Endothelial cell (in vitro differentiated cells): ENCODE data around the gene DLEC1. TPM values are rescaled to one million over a fixed set of nuclear protein-coding genes. Genes with fewer than 3 reads are reported as not detected.
A peak's percentile ranks its signal among the peaks of the same experiment; 100 is the strongest.
"Not testable (repeated sequence)": the region's sequence is repeated elsewhere in the genome, so short reads cannot be mapped to it uniquely, and the experiment has no call there.

Experiments
- DNase-seq: peaks from one replicate; pipeline ENCODE4 v3.0.0; 2021; ENCODE audit warnings: low spot score
- H3K27ac Mint-ChIP-seq: one replicate; pipeline ENCODE4 v1.8.0; 2021; ENCODE audit warnings: mixed read lengths, inconsistent platforms; ENCODE audit not compliant: unreplicated experiment
- H3K27me3 Mint-ChIP-seq: one replicate; pipeline ENCODE4 v1.8.0; 2021; ENCODE audit warnings: mild to moderate bottlenecking, moderate library complexity, mixed read lengths, inconsistent platforms; ENCODE audit not compliant: unreplicated experiment
- H3K36me3 Mint-ChIP-seq: one replicate; pipeline ENCODE4 v1.8.0; 2021; ENCODE audit warnings: mild to moderate bottlenecking, low read depth, mixed read lengths, inconsistent platforms; ENCODE audit not compliant: unreplicated experiment
- H3K4me1 Mint-ChIP-seq: one replicate; pipeline ENCODE4 v1.8.0; 2021; ENCODE audit warnings: mild to moderate bottlenecking, mixed read lengths, inconsistent platforms; ENCODE audit not compliant: unreplicated experiment
- H3K4me3 Mint-ChIP-seq: one replicate; pipeline ENCODE4 v1.8.0; 2021; ENCODE audit warnings: mild to moderate bottlenecking, mixed read lengths, inconsistent platforms; ENCODE audit not compliant: unreplicated experiment
- H3K9me3 Mint-ChIP-seq: one replicate; pipeline ENCODE4 v1.8.0; 2021; ENCODE audit warnings: mixed read lengths, inconsistent platforms; ENCODE audit not compliant: unreplicated experiment
- total RNA-seq: library from RNA; stranded (reverse); fragmentation: NEBNext Ultra II Directional; extraction: Animal tissue kit (Norgen Biotek cat#: 25700); gene quantifications from one replicate; pipeline ENCODE4 v1.2.1, GENCODE V29; 2021; ENCODE audit not compliant: unreplicated experiment
- TF ChIP-seq, protein P1 (sequence below): fragments of 200-600 bp; sonication (generic); IDR thresholded peaks from one replicate; pipeline ENCODE4 v1.5.0; 2021; ENCODE audit warnings: antibody characterized with exemption; ENCODE audit not compliant: unreplicated experiment

The DLEC1 gene
- total RNA-seq, 1 donor from 2014 or later, result 0.62 TPM

DNA sequence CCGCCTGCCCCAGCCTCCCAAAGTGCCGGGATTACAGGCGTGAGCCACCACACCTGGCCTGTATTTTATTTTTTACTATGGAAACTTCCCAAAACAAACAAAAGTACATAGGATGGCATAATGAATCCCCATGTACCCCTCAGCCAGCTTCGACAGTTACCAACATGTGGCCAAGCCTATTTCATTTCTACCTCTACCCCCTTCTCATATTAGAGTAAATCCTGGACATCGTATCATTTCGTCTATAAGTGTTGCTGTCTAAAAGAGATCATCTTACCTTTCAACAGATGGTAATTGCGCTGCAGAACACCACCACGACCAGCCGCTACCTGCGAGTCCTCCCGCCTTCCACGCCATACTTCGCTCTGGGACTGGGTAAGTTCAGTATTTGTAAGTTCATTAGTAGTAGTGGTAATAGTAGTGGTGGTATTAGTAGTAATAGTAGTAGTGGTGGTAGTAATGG is 44.9 kb downstream of the DLEC1 start:
- H3K9me3 Mint-ChIP-seq, result peaks cover 21% of the 10 kb centered on the region
- DNase-seq, result no peak
- peaks cover 21% of the 10 kb centered on the region for H3K36me3 Mint-ChIP-seq
- TF ChIP-seq, protein P1, sequence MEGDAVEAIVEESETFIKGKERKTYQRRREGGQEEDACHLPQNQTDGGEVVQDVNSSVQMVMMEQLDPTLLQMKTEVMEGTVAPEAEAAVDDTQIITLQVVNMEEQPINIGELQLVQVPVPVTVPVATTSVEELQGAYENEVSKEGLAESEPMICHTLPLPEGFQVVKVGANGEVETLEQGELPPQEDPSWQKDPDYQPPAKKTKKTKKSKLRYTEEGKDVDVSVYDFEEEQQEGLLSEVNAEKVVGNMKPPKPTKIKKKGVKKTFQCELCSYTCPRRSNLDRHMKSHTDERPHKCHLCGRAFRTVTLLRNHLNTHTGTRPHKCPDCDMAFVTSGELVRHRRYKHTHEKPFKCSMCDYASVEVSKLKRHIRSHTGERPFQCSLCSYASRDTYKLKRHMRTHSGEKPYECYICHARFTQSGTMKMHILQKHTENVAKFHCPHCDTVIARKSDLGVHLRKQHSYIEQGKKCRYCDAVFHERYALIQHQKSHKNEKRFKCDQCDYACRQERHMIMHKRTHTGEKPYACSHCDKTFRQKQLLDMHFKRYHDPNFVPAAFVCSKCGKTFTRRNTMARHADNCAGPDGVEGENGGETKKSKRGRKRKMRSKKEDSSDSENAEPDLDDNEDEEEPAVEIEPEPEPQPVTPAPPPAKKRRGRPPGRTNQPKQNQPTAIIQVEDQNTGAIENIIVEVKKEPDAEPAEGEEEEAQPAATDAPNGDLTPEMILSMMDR, result no peak
- peak overlapping the region; percentile 2 for H3K27ac Mint-ChIP-seq
- peaks cover 22% of the 10 kb centered on the region for H3K27me3 Mint-ChIP-seq
- peaks cover 5% of the 10 kb centered on the region for H3K4me1 Mint-ChIP-seq
- peak overlapping the region; percentile 14 for H3K4me3 Mint-ChIP-seq

DNA sequence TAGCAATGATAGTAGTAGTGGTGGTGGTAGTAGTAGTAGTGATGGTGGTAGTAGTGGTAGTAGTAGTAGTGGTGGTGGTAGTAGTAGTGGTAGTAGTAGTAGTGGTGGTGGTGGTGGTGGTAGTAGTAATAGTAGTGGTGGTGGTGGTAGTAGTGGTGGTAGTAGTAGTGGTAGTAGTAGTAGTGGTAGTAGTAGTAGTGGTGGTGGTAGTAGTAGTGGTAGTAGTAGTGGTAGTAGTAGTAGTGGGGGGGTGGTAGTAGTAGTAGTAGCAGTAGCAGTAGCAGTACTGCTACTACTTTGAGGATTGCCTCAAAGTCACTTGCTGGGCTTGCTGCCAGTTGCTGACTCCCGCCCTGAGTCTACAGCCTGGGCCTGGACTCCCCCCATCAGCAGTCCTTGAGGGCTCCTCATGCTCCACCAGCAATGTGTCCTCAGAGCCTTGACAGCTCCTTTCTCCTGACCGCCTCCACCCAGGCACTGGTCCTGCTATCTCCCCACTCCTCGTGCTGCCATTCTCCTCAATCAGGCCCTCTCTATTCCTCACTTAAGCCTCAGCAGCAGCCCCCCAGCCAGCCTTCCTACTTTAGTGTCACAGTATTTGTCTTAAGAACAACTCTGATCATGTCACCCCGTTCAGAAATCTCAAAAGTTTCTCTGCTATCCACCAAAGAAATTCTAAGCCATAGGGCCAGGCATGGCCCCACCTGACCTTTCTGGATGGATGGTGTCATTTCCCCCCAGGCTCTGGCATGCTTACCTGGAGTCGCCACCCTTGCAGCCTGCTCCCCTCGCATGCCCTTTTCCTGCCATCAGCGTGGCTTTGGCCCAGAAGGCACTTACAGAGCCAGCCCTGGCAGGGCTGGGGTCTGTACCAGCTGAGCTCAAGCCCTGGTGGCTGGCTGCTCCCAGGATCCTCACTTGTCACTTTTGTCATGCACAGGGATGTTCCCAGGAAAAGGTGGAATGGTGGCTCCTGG is 45.6 kb downstream of the DLEC1 start:
- Mint-ChIP-seq H3K4me1 (peaks cover 5% of the 10 kb centered on the region), H3K9me3 (peaks cover 21% of the 10 kb centered on the region), H3K27me3 (peaks cover 24% of the 10 kb centered on the region), H3K36me3 (peaks cover 21% of the 10 kb centered on the region), H3K4me3 (peak overlapping the region; percentile 49), H3K27ac (peak overlapping the region; percentile 73)
- TF ChIP-seq, protein P1, result no peak
- peak; percentile 21 for DNase-seq

DNA sequence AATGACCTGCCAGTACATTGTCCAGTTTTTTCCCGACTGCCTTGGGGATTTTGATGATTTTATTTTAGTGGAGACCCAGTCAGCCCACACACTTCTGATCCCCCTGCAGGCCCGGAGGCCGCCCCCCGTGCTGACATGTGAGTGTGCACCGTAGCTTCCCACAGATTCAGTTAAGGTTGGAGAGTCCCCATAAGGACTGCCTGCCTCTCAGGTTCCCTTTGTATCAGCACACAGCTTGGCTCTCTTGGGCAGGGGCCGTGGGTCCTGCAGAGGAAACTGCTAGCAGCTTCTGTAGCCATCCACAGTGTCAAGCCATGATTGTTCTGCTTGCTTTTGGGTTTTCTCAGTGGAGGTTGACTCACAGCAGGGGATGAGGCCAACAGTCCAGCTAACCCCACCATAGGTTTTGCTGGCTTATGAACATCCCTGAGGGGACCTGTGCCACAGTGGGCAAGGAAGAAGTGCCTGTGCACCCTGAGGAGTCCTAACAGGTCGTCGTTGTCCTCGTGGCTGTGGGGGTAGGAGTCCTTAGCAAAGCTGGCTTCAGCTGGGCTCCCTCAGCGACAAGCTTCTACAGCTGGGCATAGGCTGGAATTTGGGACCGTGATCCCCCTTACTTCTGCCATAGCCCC is 46.4 kb downstream of the DLEC1 start:
- TF ChIP-seq, protein P1, result no peak
- peaks cover 19% of the 10 kb centered on the region for H3K36me3 Mint-ChIP-seq
- peaks cover 5% of the 10 kb centered on the region for H3K4me1 Mint-ChIP-seq
- no peak overlapping the region for H3K4me3 Mint-ChIP-seq
- H3K27me3 Mint-ChIP-seq, result peaks cover 24% of the 10 kb centered on the region
- H3K27ac Mint-ChIP-seq, result no peak overlapping the region
- H3K9me3 Mint-ChIP-seq, result peaks cover 19% of the 10 kb centered on the region
- DNase-seq, result no peak

DNA sequence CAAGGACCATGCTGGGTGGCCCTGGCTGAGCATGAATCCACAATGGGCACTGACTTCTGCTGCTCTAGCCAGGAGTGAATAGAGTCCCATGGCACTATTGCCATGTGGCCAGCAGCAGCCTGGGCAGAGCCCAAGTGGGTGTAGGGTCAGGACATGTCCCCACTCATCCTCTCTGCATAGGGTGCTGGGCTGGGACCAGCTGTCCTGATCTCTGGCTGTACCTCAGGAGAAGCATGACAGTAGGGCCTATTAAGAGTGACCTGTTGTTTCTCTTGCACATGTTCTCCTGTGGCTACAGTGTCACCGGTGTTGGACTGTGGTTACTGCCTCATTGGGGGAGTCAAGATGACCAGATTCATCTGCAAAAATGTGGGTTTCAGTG is 46.9 kb downstream of the DLEC1 start:
- H3K9me3 Mint-ChIP-seq, result peaks cover 17% of the 10 kb centered on the region
- no peak for DNase-seq
- peaks cover 16% of the 10 kb centered on the region for H3K36me3 Mint-ChIP-seq
- peaks cover 5% of the 10 kb centered on the region for H3K4me1 Mint-ChIP-seq
- no peak overlapping the region for H3K4me3 Mint-ChIP-seq
- H3K27ac Mint-ChIP-seq, result peak overlapping the region; percentile 24
- TF ChIP-seq, protein P1, result no peak
- H3K27me3 Mint-ChIP-seq, result peaks cover 24% of the 10 kb centered on the region

DNA sequence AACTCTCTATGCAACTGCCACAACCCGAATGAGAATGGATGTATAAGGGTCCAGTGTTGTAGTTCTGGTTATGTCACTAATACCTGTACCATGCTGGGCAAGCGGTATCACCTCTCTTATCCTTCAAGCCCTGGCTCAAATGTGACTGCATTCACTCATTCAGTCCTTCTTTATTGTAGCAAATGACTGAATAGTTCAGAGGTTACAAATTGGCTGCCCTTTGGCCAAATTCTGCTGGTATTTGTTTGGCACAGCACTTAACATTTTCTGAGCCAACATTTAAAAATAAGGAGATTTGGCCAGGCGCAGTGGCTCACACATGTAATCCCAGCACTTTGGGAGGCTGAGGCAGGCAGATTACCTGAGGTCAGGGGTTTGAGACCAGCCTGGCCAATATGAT is 47.5 kb downstream of the DLEC1 start:
- TF ChIP-seq, protein P1, result no peak
- H3K27ac Mint-ChIP-seq, result no peak overlapping the region
- no peak for DNase-seq
- peaks cover 5% of the 10 kb centered on the region for H3K4me1 Mint-ChIP-seq
- peaks cover 16% of the 10 kb centered on the region for H3K36me3 Mint-ChIP-seq
- peaks cover 17% of the 10 kb centered on the region for H3K9me3 Mint-ChIP-seq
- H3K27me3 Mint-ChIP-seq, result peaks cover 24% of the 10 kb centered on the region
- H3K4me3 Mint-ChIP-seq, result no peak overlapping the region

DNA sequence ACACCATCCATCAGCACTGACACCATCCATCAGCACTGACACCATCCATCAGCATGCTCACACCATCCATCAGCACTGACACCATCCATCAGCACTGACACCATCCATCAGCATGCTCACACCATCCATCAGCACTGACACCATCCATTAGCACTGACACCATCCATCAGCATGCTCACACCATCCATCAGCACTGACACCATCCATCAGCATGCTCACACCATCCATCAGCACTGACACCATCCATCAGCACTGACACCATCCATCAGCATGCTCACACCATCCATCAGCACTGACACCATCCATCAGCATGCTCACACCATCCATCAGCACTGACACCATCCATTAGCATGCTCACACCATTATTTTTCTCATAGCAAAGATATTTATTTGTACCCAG is 48.3 kb downstream of the DLEC1 start:
- Mint-ChIP-seq H3K4me1 (peaks cover 13% of the 10 kb centered on the region), H3K9me3 (peaks cover 17% of the 10 kb centered on the region), H3K27me3 (peaks cover 24% of the 10 kb centered on the region), H3K36me3 (peaks cover 16% of the 10 kb centered on the region)
- H3K4me3 Mint-ChIP-seq, H3K27ac Mint-ChIP-seq, DNase-seq: not testable (repeated sequence)
